K562 (cell line): Measurements from ENCODE around the gene CHRDL2. TPM values are rescaled to one million over a fixed set of nuclear protein-coding genes. Genes with fewer than 3 reads are reported as not detected.
A peak's percentile ranks its signal among the peaks of the same experiment; 100 is the strongest.

Experiments used
- ATAC-seq: fragments of 200-7000 bp; cut with Tn5 transposase; 3 replicates; pipeline ENCODE4 v1.9.1; 2020; ENCODE audit warnings: moderate library complexity
- BruUV-seq: library from RNA; stranded (reverse); fragments of 400-500 nt; replicated peaks from 2 replicates; lab custom pipeline; 2021; lab: Mats Ljungman, UMichigan
- CTCF ChIA-PET: fragments of 300-600 bp; formaldehyde crosslinking; extraction: SDS; loops from one replicate; lab custom pipeline; 2021; ENCODE audit warnings: low intra/inter-chr PET ratio; lab: Yijun Ruan, JAX
- POLR2A ChIA-PET: fragments of 300-600, 350-650 bp; sonication (Branson Sonifier 250); formaldehyde crosslinking; extraction: SDS; loops from one replicate; lab custom pipeline; 2021; ENCODE audit warnings: antibody characterized with exemption, inconsistent platforms; lab: Yijun Ruan, JAX
- DNase-seq, 4 experiments: peaks; one replicate each; pipeline versions ENCODE4 v3.0.0 to v3.0.0-alpha.2; 2011 to 2018; ENCODE audit warnings: low spot score in 3 of 4, mixed read lengths in 3 of 4; ENCODE audit errors: extremely low read depth in 1 of 4
- FAIRE-seq: peaks from 2 replicates; lab custom pipeline; 2011; peaks lifted over from hg19 to GRCh38; lab: Jason Lieb, UNC
- H2AFZ ChIP-seq: 2 replicates; pipeline ENCODE4 v1.6.0; 2011; ENCODE audit warnings: low read depth, low read length, control low read depth, inconsistent platforms
- H3K27ac ChIP-seq: fragments of 200-600 bp; 3 replicates; pipeline ENCODE4 v1.8.0; 2011; ENCODE audit warnings: low read depth, mild to moderate bottlenecking, control low read depth, inconsistent platforms, low read length, moderate library complexity, mixed read lengths; ENCODE audit errors: extremely low read depth
- H3K27me3 ChIP-seq, 2 experiments: fragments of 300-600 bp in 1 of 2; 2 replicates in 1 of 2; 3 replicates in 1 of 2; pipeline versions ENCODE4 v1.6.0 to v1.8.0; 2011; ENCODE audit warnings: inconsistent platforms in 2 of 2, low read length in 2 of 2, mild to moderate bottlenecking in 1 of 2, mixed read lengths in 1 of 2, moderate library complexity in 1 of 2; ENCODE audit not compliant: control insufficient read depth in 2 of 2, insufficient read depth in 2 of 2
- H3K36me3 ChIP-seq: fragments of 300-600 bp; 3 replicates; pipeline ENCODE4 v1.8.0; 2011; ENCODE audit warnings: mild to moderate bottlenecking, low read length, inconsistent platforms; ENCODE audit not compliant: control insufficient read depth, insufficient read depth
- H3K4me1 ChIP-seq, 2 experiments: fragments of 200-600 bp in 1 of 2; replicated peaks in 1 of 2; 2 replicates in 1 of 2; 3 replicates in 1 of 2; pipeline versions ENCODE4 v1.5.1 to v1.8.0; 2011; ENCODE audit warnings: inconsistent platforms in 2 of 2, low read length in 2 of 2, mild to moderate bottlenecking in 1 of 2, mixed read lengths in 1 of 2, moderate library complexity in 1 of 2; ENCODE audit not compliant: control insufficient read depth in 2 of 2, insufficient read depth in 2 of 2
- H3K4me2 ChIP-seq: 2 replicates; pipeline ENCODE4 v1.6.1; 2011; ENCODE audit warnings: low read length, control low read depth, inconsistent platforms, mixed read lengths; ENCODE audit not compliant: insufficient read depth
- H3K4me3 ChIP-seq: fragments of 200-600 bp; sonication (generic), shearing (Covaris generic); 2 replicates; pipeline ENCODE4 v1.5.1; 2016; ENCODE audit warnings: control low read depth, inconsistent platforms
- H3K79me2 ChIP-seq: fragments of 200-600 bp; 3 replicates; pipeline ENCODE4 v1.8.0; 2011; ENCODE audit warnings: low read length, inconsistent platforms; ENCODE audit not compliant: control insufficient read depth, insufficient read depth
- H3K9ac ChIP-seq, 2 experiments: 2 replicates each; pipeline versions ENCODE4 v1.6.0 to v1.6.1; 2011; ENCODE audit warnings: low read depth in 2 of 2, low read length in 2 of 2, control low read depth in 1 of 2, inconsistent platforms in 1 of 2, mild to moderate bottlenecking in 1 of 2, mixed read lengths in 1 of 2; ENCODE audit not compliant: insufficient read depth in 1 of 2
- H3K9me1 ChIP-seq: one replicate; pipeline ENCODE4 v1.6.0; 2011; ENCODE audit warnings: inconsistent platforms, mild to moderate bottlenecking, low read length, moderate library complexity; ENCODE audit not compliant: control insufficient read depth, insufficient read depth
- H3K9me3 ChIP-seq: replicated peaks from 2 replicates; pipeline ENCODE4 v1.5.1; 2011; ENCODE audit warnings: low read depth, low read length, inconsistent platforms; ENCODE audit not compliant: control insufficient read depth, insufficient read depth
- H4K20me1 ChIP-seq: replicated peaks from 2 replicates; pipeline ENCODE4 v1.6.1; 2011; ENCODE audit warnings: low read length, inconsistent platforms, mixed read lengths; ENCODE audit not compliant: control insufficient read depth, insufficient read depth
- FUS ChIP-seq: fragments of 200-400 bp; formaldehyde crosslinking; optimal IDR thresholded peaks from 2 replicates; pipeline ENCODE3; 2017; ENCODE audit warnings: low read depth, low read length
- RBM25 ChIP-seq: fragments of 200-400 bp; formaldehyde crosslinking; IDR thresholded peaks from 2 replicates; pipeline ENCODE4 v1.6.1; 2018; ENCODE audit warnings: low read length, low read depth, moderate library complexity; ENCODE audit not compliant: severe bottlenecking
- TAF15 ChIP-seq: fragments of 200-400 bp; formaldehyde crosslinking; IDR thresholded peaks from 2 replicates; pipeline ENCODE4 v1.6.1; 2017; ENCODE audit warnings: mild to moderate bottlenecking, low read depth, low read length, moderate library complexity
- UBTF ChIP-seq, 2 experiments: IDR thresholded peaks; 2 replicates each; pipeline ENCODE4 v1.6.1; 2012; ENCODE audit warnings: improper control_type of control experiment in 2 of 2, low read depth in 2 of 2, low read length in 2 of 2, borderline replicate concordance in 1 of 2
- ZFP36 ChIP-seq: fragments of 150-350 bp; IDR thresholded peaks from 2 replicates; pipeline ENCODE4 v1.6.1; 2018; ENCODE audit warnings: low read length, low read depth; ENCODE audit not compliant: partially characterized antibody
- ZNF695 ChIP-seq: fragments of 450-650 bp; formaldehyde crosslinking; IDR thresholded peaks from 2 replicates; pipeline ENCODE4 v1.4.0; 2020; ENCODE audit warnings: mild to moderate bottlenecking, moderate library complexity
- ZNF717 ChIP-seq: fragments of 250-450 bp; sonication (Bioruptor Pico); IDR thresholded peaks from 2 replicates; pipeline ENCODE4 v1.5.0; 2021
- WGBS: fragments of 100-300 bp; shearing (Covaris generic); methylation state at CpG from one replicate; pipeline ENCODE4 v1.1.6; 2016; ENCODE audit warnings: low coverage, mixed read lengths; ENCODE audit not compliant: insufficient coverage; ENCODE audit errors: missing lambda C conversion rate; 5-methylcytosine and 5-hydroxymethylcytosine counted together
- in situ Hi-C: fragments of 300-500 bp; cut with MboI; formaldehyde crosslinking; loops from 4 replicates; pipeline ENCODE4 v1.15.0; 2018; ENCODE audit warnings: inconsistent platforms, mixed read lengths
- intact Hi-C: fragments of 100-400 bp; cut with micrococcal nuclease; formaldehyde crosslinking; loops from 2 replicates; pipeline ENCODE4 v1.14.2; 2022
- polyA plus RNA-seq, 8 experiments: library from polyadenylated mRNA; depleted of rRNA in 4 of 8; stranded (reverse) in 5 of 8; unstranded in 3 of 8; fragments of >200 nt; fragmentation: Nextera tagmentation in 2 of 8; fragmentation: Illumina TruSeq in 1 of 8; extraction: Ambion mirVana in 2 of 8; extraction: Trizol in 1 of 8; gene quantifications; 2 replicates each; pipeline versions ENCODE4 v1.2.1 to v1.2.3, GENCODE V29; 2011 to 2014; ENCODE audit warnings: inconsistent platforms in 1 of 8, missing spikeins in 1 of 8
- total RNA-seq, 7 experiments: library from RNA; depleted of rRNA in 6 of 7; stranded (reverse); fragments of >200 nt in 6 of 7; fragmentation: Illumina TruSeq in 2 of 7; extraction: Trizol in 2 of 7; gene quantifications; 2 replicates each; pipeline versions ENCODE4 v1.2.1 to v1.2.3, GENCODE V29; 2011 to 2021; ENCODE audit warnings: low replicate concordance in 1 of 7
- TF ChIP-seq, protein P1 (sequence below): fragments of 200-800 bp; sonication (Bioruptor generic); IDR thresholded peaks from 2 replicates; pipeline ENCODE4 v1.6.1; 2017; ENCODE audit warnings: missing genetic modification characterization, missing compliant biosample characterization

Gene CHRDL2
- total and polyA plus RNA-seq, 9 of the 15 experiments (the other 6 are each of a cell fraction or from before 2014, with no cell fraction given), result not detected

GRCh38 chr11:74707182-74707581 is 24.0 kb downstream of the CHRDL2 start:
- no peak overlapping the region for H3K4me3 ChIP-seq
- H3K9me1 ChIP-seq, result no peaks in the 10 kb centered on the region
- peak overlapping the region in 1 of 2 experiments; percentile 53; a peak in 1 of 4 replicates for H3K9ac ChIP-seq
- POLR2A ChIA-PET, result no interaction called here
- in situ Hi-C loops, result no loop called here
- no peak for DNase-seq
- no peaks in the 10 kb centered on the region for H3K79me2 ChIP-seq
- 49% methylated on average over 3 of the region's 3 CpGs for WGBS
- no peaks in the 10 kb centered on the region for H3K27me3 ChIP-seq
- intact Hi-C loops, result loop anchor here (10.0 kb wide), 1 partner anchor 538 kb away; the partner anchor contains the start of gene TPBGL
- no peaks in the 10 kb centered on the region for H3K36me3 ChIP-seq
- TF ChIP-seq RBM25, result peak; percentile 66
- TF ChIP-seq ZFP36, result peak; percentile 96
- no peak for TF ChIP-seq FUS
- no peak for TF ChIP-seq ZNF717 (CRISPR knock-in tag)
- TF ChIP-seq TAF15, result no peak
- ATAC-seq, result no peak
- CTCF ChIA-PET, result no interaction called here
- H3K4me2 ChIP-seq, result no peak overlapping the region
- no peak overlapping the region for H2AFZ ChIP-seq
- no peaks in the 10 kb centered on the region for H3K9me3 ChIP-seq
- H3K27ac ChIP-seq, result no peak overlapping the region
- no peak for FAIRE-seq
- H3K4me1 ChIP-seq, result peaks cover 15 to 37% of the 10 kb centered on the region in 2 experiments; a peak in 4 of 5 replicates
- H4K20me1 ChIP-seq, result no peaks in the 10 kb centered on the region
- BruUV-seq, result no TSS peak

GRCh38 chr11:74703211-74703610 is 28.0 kb downstream of the CHRDL2 start:
- no peaks in the 10 kb centered on the region for H3K27me3 ChIP-seq
- no TSS peak for BruUV-seq
- ChIA-PET CTCF (interaction anchor here (1.4 to 1.7 kb wide), 3 partner anchors 23 to 545 kb away, joined by 8 to 13 read pairs (median 8); no protein-coding TSS in a partner anchor), POLR2A (interaction anchor here (1.2 to 1.5 kb wide), 4 partner anchors 10 to 137 kb away, joined by 3 to 4 read pairs (median 4); no protein-coding TSS in a partner anchor)
- intact Hi-C loops (loop anchor here (2.0 to 10.0 kb wide), 3 partner anchors 71 to 542 kb away; partner anchors contain the start of gene TPBGL), in situ Hi-C loops (no loop called here)
- TF ChIP-seq UBTF (IDR thresholded peaks at IDR 0.05; ENCODE audit: borderline replicate concordance in 1 of 2, low read depth in 2 of 2, low read length in 2 of 2), result no peak
- TF ChIP-seq ZNF695 (CRISPR knock-in tag), result no peak
- TF ChIP-seq, protein P1, sequence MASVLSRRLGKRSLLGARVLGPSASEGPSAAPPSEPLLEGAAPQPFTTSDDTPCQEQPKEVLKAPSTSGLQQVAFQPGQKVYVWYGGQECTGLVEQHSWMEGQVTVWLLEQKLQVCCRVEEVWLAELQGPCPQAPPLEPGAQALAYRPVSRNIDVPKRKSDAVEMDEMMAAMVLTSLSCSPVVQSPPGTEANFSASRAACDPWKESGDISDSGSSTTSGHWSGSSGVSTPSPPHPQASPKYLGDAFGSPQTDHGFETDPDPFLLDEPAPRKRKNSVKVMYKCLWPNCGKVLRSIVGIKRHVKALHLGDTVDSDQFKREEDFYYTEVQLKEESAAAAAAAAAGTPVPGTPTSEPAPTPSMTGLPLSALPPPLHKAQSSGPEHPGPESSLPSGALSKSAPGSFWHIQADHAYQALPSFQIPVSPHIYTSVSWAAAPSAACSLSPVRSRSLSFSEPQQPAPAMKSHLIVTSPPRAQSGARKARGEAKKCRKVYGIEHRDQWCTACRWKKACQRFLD, result no peak
- no peak for ATAC-seq
- H3K79me2 ChIP-seq, result no peaks in the 10 kb centered on the region
- H3K9me1 ChIP-seq, result no peaks in the 10 kb centered on the region
- H3K4me1 ChIP-seq, result peaks cover 9 to 19% of the 10 kb centered on the region in 2 experiments; a peak in 4 of 5 replicates
- H4K20me1 ChIP-seq, result no peaks in the 10 kb centered on the region
- 37% methylated on average over 11 of the region's 13 CpGs for WGBS
- H3K27ac ChIP-seq, result no peak overlapping the region
- H3K9ac ChIP-seq, result no peak overlapping the region
- no peak overlapping the region for H3K4me2 ChIP-seq
- H2AFZ ChIP-seq, result no peak overlapping the region
- no peaks in the 10 kb centered on the region for H3K36me3 ChIP-seq
- no peak overlapping the region for H3K4me3 ChIP-seq
- FAIRE-seq, result no peak
- no peaks in the 10 kb centered on the region for H3K9me3 ChIP-seq
- DNase-seq, result no peak
